Gastrocnemius medialis (tissue), 4 donors: ENCODE results near the gene ZBTB4.

Experiments
- POLR2A ChIP-seq, 2 donors: fragments of 450-650 bp; IDR thresholded peaks; one replicate each; pipeline ENCODE4 v1.6.1; 2017; ENCODE audit warnings: antibody characterized with exemption in 2 of 2, mild to moderate bottlenecking in 2 of 2, moderate library complexity in 2 of 2
- TF ChIP-seq, protein P1 (sequence below), 5 experiments: fragments of 450-650 bp in 3 of 5; fragments of 200-600 bp in 2 of 5; sonication (generic) in 2 of 5; IDR thresholded peaks in 4 of 5; conservative IDR thresholded peaks in 1 of 5; 1 replicate in 4 of 5; 2 replicates in 1 of 5; pipeline ENCODE4 v1.5.1; 2016 to 2019; ENCODE audit warnings: antibody characterized with exemption in 5 of 5, mild to moderate bottlenecking in 3 of 5, moderate library complexity in 3 of 5

DNA sequence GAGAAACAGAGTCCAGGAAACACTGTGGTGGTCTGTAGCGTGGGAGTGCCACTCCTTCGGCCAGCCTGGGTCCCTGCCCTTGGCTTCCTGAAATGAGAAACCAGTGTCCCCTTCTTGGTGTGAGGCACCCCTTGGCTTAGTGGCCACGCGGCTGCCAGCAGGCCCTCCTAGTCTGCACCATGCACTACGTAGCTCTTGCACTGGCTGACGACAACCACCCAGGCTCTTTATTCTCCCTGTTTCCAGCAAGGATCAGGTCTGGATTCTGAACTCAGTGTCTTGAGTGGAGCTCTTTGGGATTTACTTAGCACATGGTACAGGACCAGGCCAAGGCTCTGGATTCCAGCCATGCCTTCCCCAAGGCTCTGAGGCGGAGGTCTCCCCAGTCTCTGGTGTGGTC is 51.9 kb downstream of the ZBTB4 start:
- TF ChIP-seq, protein P1, sequence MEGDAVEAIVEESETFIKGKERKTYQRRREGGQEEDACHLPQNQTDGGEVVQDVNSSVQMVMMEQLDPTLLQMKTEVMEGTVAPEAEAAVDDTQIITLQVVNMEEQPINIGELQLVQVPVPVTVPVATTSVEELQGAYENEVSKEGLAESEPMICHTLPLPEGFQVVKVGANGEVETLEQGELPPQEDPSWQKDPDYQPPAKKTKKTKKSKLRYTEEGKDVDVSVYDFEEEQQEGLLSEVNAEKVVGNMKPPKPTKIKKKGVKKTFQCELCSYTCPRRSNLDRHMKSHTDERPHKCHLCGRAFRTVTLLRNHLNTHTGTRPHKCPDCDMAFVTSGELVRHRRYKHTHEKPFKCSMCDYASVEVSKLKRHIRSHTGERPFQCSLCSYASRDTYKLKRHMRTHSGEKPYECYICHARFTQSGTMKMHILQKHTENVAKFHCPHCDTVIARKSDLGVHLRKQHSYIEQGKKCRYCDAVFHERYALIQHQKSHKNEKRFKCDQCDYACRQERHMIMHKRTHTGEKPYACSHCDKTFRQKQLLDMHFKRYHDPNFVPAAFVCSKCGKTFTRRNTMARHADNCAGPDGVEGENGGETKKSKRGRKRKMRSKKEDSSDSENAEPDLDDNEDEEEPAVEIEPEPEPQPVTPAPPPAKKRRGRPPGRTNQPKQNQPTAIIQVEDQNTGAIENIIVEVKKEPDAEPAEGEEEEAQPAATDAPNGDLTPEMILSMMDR (IDR thresholded peaks at IDR 0.05 in 4 of 5, conservative IDR thresholded peaks at IDR 0.05 in 1 of 5), result no peak
- TF ChIP-seq POLR2A (IDR thresholded peaks at IDR 0.05), result no peak
